ENCODE data around the gene SLC35B1.

- TF ChIP-seq CTCF (IDR thresholded peaks at IDR 0.05; ENCODE audit: low read depth, low read length) (no peak), POLR2A (IDR thresholded peaks at IDR 0.05; ENCODE audit: extremely low read depth, insufficient read length) (no peak), MAX (IDR thresholded peaks at IDR 0.05; ENCODE audit: low read depth, low read length) (no peak)
Measured at GRCh38 chr17:49670641-49671040, 37.1 kb downstream of the SLC35B1 start.
